ENCODE measurements around the gene ANKRD45. TPM values are rescaled to one million over a fixed set of nuclear protein-coding genes. Genes with fewer than 3 reads are reported as not detected.

Gene ANKRD45
- total RNA-seq, 1 donor from 2014 or later = 0.87 TPM

GRCh38 chr1:173581383-173582079 lies 88.1 kb downstream of the ANKRD45 start:
- no peak overlapping the region for H3K27ac ChIP-seq
- H3K4me3 ChIP-seq = no peak overlapping the region
- no peaks in the 10 kb centered on the region for H3K9me3 ChIP-seq
- no peak for TF ChIP-seq CTCF (IDR thresholded peaks at IDR 0.05)
- H3K36me3 ChIP-seq = no peaks in the 10 kb centered on the region
- no peaks in the 10 kb centered on the region for H3K27me3 ChIP-seq
- DNase-seq (no peak), ATAC-seq (no peak)
- intact Hi-C loops (cut with DNase I) = no loop called here
- no peaks in the 10 kb centered on the region for H3K4me1 ChIP-seq

- DNase-seq = no peak
- no peak overlapping the region for H3K4me3 ChIP-seq
- no peak for ATAC-seq
- no peak overlapping the region for H3K27ac ChIP-seq
- intact Hi-C loops (cut with DNase I) = no loop called here
- no peaks in the 10 kb centered on the region for H3K27me3 ChIP-seq
- TF ChIP-seq CTCF (IDR thresholded peaks at IDR 0.05) = no peak
- H3K4me1 ChIP-seq = no peaks in the 10 kb centered on the region
- H3K36me3 ChIP-seq = no peaks in the 10 kb centered on the region
- H3K9me3 ChIP-seq = no peaks in the 10 kb centered on the region
These were observed 89.0 kb downstream of the ANKRD45 start for GRCh38 chr1:173580658-173581057.

DNA sequence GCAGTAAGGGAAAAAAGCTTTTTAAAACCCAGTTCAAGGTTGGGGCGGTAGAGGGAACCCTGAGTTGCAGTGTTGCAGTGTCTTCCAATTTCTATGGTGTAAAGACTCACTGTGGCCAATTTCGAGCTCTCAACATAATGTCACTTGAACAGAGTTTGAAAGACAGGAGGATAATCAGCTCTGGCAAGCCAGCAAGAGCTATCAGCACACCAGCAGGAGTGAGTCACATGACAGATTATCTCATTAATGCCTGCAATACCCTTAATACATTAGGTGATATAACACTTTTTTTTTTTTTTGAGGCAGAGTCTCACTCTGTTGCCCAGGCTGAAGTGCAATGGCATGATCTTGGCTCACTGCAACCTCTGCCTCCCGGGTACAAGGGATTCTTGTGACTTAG lies 89.6 kb downstream of the ANKRD45 start:
- intact Hi-C loops (cut with DNase I) = no loop called here
- Histone ChIP-seq H3K9me3 (no peaks in the 10 kb centered on the region), H3K36me3 (no peaks in the 10 kb centered on the region), H3K27me3 (no peaks in the 10 kb centered on the region), H3K27ac (no peak overlapping the region), H3K4me3 (no peak overlapping the region), H3K4me1 (no peaks in the 10 kb centered on the region)
- DNase-seq (no peak), ATAC-seq (no peak)
- TF ChIP-seq CTCF (IDR thresholded peaks at IDR 0.05) = no peak

- H3K27ac ChIP-seq = no peak overlapping the region
- no peak for ATAC-seq
- no peaks in the 10 kb centered on the region for H3K9me3 ChIP-seq
- H3K36me3 ChIP-seq = no peaks in the 10 kb centered on the region
- H3K27me3 ChIP-seq = no peaks in the 10 kb centered on the region
- intact Hi-C loops (cut with DNase I) = no loop called here
- no peak for TF ChIP-seq CTCF (IDR thresholded peaks at IDR 0.05)
- no peak for DNase-seq
- no peak overlapping the region for H3K4me3 ChIP-seq
- no peaks in the 10 kb centered on the region for H3K4me1 ChIP-seq
These were observed 96.1 kb downstream of the ANKRD45 start for GRCh38 chr1:173573596-173573995.

DNA sequence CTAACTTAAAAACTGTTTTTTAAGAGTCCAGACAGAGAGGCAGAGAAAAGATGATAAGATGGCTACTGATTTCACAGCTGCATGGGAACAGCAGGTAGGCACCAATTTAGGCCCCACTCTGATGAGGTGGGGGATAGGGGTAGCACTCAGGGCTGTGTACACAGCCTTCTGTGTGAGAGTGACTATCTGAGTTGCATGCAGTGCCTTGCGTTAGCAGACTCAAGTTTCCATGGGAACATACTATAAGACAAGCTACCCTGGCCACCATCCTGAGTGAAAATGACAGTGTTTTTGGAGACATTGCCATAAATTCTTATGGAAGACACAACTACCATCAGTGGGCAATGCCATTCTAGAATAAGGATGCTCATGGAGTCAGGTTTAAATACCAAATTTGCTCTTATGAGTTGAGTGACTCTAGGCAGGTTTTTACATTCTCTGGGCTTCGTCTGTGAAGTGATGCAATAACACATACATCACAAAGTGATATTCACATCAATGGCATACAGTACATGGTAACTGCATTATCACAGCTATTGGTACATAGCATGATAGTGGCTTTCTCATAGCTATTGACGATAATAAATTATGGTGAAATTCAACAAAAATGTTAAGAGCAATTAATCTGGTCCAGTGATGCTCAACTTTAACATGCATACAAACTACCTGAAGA lies 97.3 kb downstream of the ANKRD45 start:
- Histone ChIP-seq H3K9me3 (peaks cover 2% of the 10 kb centered on the region), H3K27me3 (no peaks in the 10 kb centered on the region), H3K27ac (no peak overlapping the region), H3K4me3 (no peak overlapping the region), H3K36me3 (no peaks in the 10 kb centered on the region), H3K4me1 (no peaks in the 10 kb centered on the region)
- ATAC-seq = no peak
- TF ChIP-seq CTCF (IDR thresholded peaks at IDR 0.05) = no peak
- DNase-seq = no peak
- intact Hi-C loops (cut with DNase I) = no loop called here

All from upper lobe of right lung (tissue), 1 donor.